Measurements from ENCODE around the gene TMEM119. TPM values are rescaled to one million over a fixed set of nuclear protein-coding genes. Genes with fewer than 3 reads are reported as not detected.

TMEM119 gene
- total RNA-seq, 3 donors from 2014 or later = 12.1 to 21.0 (median 12.5) TPM

- Histone ChIP-seq H3K4me1 (no peaks in the 10 kb centered on the region), H3K27ac (peak overlapping the region in 1 of 2 donors; percentile 32), H3K36me3 (no peaks in the 10 kb centered on the region), H3K9me3 (no peaks in the 10 kb centered on the region), H3K4me3 (no peak overlapping the region), H3K27me3 (no peaks in the 10 kb centered on the region)
- intact Hi-C loops (cut with DNase I; ENCODE audit: low total_unique reads) = no loop called here
- DNase-seq (ENCODE audit: low spot score in 2 of 2) = no peak
- TF ChIP-seq POLR2AphosphoS5 (IDR thresholded peaks at IDR 0.05) (no peak), CTCF (IDR thresholded peaks at IDR 0.05) (no peak)
Measured at GRCh38 chr12:108605000-108605689, 7.3 kb upstream of the TMEM119 start.

DNA sequence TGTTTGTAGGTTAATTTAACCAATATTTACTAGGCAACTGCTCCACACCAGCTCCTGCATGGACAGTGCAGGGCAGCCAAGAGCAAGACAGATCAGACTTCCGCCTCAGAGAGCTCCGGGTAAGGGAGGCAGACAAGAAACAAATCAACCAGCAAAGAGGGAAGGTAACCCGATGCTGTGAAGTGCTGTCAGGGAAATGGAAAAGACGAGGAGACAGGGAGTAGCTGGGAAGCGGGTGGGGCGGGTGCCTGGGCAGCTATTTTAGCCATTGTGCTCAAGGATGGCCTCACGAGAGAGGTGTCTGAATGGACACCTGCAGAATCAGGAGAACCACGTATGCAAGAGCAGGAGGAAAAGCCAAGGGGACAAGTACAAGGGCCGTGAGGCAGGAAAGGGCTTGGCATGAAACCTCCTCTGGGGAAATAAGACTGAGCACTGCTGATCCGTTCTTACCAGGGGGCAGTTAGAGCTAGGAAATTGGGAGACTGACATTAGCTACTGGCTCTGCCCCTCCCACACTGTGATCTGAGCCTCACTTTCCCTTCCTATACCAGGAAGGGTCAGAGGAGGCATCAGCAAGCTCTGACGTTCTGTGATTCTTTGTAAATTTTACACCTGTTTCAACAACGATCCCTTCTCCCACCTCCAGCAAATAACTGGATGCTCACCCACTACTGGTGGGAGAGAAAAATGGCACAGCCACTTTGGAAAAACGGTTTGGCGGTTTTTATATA is 6.5 kb upstream of the TMEM119 start:
- Histone ChIP-seq H3K27ac (no peak overlapping the region), H3K36me3 (no peaks in the 10 kb centered on the region), H3K27me3 (no peaks in the 10 kb centered on the region), H3K9me3 (no peaks in the 10 kb centered on the region), H3K4me1 (no peaks in the 10 kb centered on the region), H3K4me3 (no peak overlapping the region)
- no peak for DNase-seq (ENCODE audit: low spot score in 2 of 2)
- intact Hi-C loops (cut with DNase I; ENCODE audit: low total_unique reads) = no loop called here
- TF ChIP-seq POLR2A (IDR thresholded peaks at IDR 0.05) = no peak
- TF ChIP-seq POLR2AphosphoS5 (IDR thresholded peaks at IDR 0.05) = no peak
- no peak for TF ChIP-seq CTCF (IDR thresholded peaks at IDR 0.05)

DNA sequence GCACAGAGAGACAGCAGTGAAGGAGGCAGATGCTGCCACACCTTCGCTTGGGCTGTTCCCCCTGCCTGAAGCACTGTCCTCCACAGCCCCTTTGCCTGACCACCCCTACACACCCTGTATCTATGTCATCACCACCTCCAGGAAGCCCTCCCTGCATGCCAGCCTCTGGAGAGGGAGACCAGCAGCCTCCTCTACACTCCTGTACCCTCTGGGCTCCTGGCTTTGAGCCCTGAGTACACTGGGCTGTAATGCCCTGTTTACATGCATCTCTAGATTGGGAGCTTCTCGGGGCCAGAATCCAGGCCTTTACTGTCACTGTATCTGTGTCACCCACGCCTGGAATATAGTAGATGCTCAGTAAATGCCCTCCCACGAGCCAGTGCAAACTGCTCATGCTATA is 5.9 kb upstream of the TMEM119 start:
- DNase-seq (ENCODE audit: low spot score in 2 of 2) = no peak
- no peaks in the 10 kb centered on the region for H3K4me1 ChIP-seq
- intact Hi-C loops (cut with DNase I; ENCODE audit: low total_unique reads) = no loop called here
- H3K9me3 ChIP-seq = no peaks in the 10 kb centered on the region
- no peak overlapping the region for H3K27ac ChIP-seq
- H3K4me3 ChIP-seq = no peak overlapping the region
- H3K27me3 ChIP-seq = no peaks in the 10 kb centered on the region
- no peaks in the 10 kb centered on the region for H3K36me3 ChIP-seq
- TF ChIP-seq CTCF (IDR thresholded peaks at IDR 0.05) (no peak), POLR2A (IDR thresholded peaks at IDR 0.05) (no peak), POLR2AphosphoS5 (IDR thresholded peaks at IDR 0.05) (no peak)

GRCh38 chr12:108602976-108603704 is 5.3 kb upstream of the TMEM119 start:
- TF ChIP-seq POLR2A (IDR thresholded peaks at IDR 0.05) = no peak
- no peak for DNase-seq (ENCODE audit: low spot score in 2 of 2)

GRCh38 chr12:108602209-108602705 is 4.4 kb upstream of the TMEM119 start:
- Histone ChIP-seq H3K9me3 (no peaks in the 10 kb centered on the region), H3K36me3 (no peaks in the 10 kb centered on the region), H3K27ac (no peak overlapping the region), H3K4me3 (no peak overlapping the region), H3K4me1 (no peaks in the 10 kb centered on the region), H3K27me3 (no peaks in the 10 kb centered on the region)
- TF ChIP-seq POLR2A (IDR thresholded peaks at IDR 0.05) = no peak
- TF ChIP-seq CTCF (IDR thresholded peaks at IDR 0.05) = no peak
- no peak for TF ChIP-seq POLR2AphosphoS5 (IDR thresholded peaks at IDR 0.05)
- intact Hi-C loops (cut with DNase I; ENCODE audit: low total_unique reads) = no loop called here
- no peak for DNase-seq (ENCODE audit: low spot score in 2 of 2)

More at GRCh38 chr12:108602976-108603704, 5.3 kb upstream of the TMEM119 start:
- Histone ChIP-seq H3K27me3 (no peaks in the 10 kb centered on the region), H3K4me3 (no peak overlapping the region), H3K4me1 (no peaks in the 10 kb centered on the region), H3K9me3 (no peaks in the 10 kb centered on the region), H3K36me3 (no peaks in the 10 kb centered on the region), H3K27ac (no peak overlapping the region)
- intact Hi-C loops (cut with DNase I; ENCODE audit: low total_unique reads) = no loop called here
